Measurements from ENCODE around the gene FOXP1. TPM values are rescaled to one million over a fixed set of nuclear protein-coding genes. Genes with fewer than 3 reads are reported as not detected.
A peak's percentile ranks its signal among the peaks of the same experiment; 100 is the strongest.

FOXP1 gene
- total RNA-seq = 74.2 TPM
- long read RNA-seq, transcript FOXP1-259 (21 exons, 3,103 nt) = minor isoform, 12 of 100 reads
- long read RNA-seq, transcript FOXP1-214 (21 exons, 3,771 nt) = minor isoform, 5 of 100 reads
- long read RNA-seq, transcript FOXP1-265 (16 exons, 2,405 nt) = minor isoform, 7 of 100 reads
- long read RNA-seq, transcript FOXP1-273 (15 exons, 1,948 nt) = major isoform, 16 of 100 reads
- long read RNA-seq, partial matches to known transcripts = 16 of 100 reads
- long read RNA-seq, other reads (novel, unspliced or antisense) = 33 of 100 reads

GRCh38 chr3:71583566-71584393, at the start of gene FOXP1:
Gene FOXP1 (minus strand): TSS chr3:71583728. CDS start chr3:71198381, 385,347 bp downstream.
- DNase-seq (ENCODE audit: low spot score) = peak; percentile 93

- DNase-seq (ENCODE audit: low spot score) = no peak
Observed at GRCh38 chr3:71629711-71630110, 46.2 kb upstream of the FOXP1 start.

DNA sequence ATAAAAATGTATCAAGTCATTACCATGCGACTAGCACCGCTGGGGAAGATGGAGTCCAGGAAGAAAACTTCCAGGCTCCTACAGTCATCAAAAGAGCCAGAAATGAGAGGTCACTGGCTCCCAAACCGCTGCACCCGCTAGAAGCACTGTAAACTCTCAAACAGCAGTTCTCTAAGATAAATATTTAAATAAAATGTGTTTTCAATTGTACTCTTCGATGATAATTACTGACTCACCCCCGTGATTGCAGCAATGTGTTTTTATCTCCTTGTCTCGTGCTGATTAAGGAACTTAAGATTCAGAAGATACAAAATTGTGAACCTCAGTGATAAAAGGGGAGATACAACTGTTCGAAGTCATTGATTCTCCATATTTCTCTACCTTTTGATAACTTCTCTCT, 45.8 kb upstream of the FOXP1 start:
- DNase-seq (ENCODE audit: low spot score) = no peak

GRCh38 chr3:71628522-71628921, 45.0 kb upstream of the FOXP1 start:
- no peak for DNase-seq (ENCODE audit: low spot score)

DNA sequence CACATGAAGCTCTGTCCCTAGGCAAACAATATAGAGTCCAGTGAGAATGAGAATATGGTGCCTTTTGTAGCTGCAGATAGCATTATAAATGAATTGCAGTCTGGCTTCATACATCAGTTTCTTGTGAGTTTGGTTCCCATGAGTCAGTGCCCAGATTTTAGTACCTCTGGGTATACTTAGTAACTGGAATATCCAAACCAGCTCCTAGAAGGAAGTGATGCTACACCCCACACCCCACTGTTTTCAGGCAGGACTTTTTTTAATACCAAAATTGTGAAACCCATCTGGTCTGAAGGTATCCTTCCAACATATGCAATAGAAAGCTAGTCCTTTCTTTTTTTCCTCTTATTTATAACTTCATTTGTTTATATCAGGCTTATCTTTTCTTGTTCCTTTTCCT, 42.1 kb upstream of the FOXP1 start:
- DNase-seq (ENCODE audit: low spot score) = no peak

DNA sequence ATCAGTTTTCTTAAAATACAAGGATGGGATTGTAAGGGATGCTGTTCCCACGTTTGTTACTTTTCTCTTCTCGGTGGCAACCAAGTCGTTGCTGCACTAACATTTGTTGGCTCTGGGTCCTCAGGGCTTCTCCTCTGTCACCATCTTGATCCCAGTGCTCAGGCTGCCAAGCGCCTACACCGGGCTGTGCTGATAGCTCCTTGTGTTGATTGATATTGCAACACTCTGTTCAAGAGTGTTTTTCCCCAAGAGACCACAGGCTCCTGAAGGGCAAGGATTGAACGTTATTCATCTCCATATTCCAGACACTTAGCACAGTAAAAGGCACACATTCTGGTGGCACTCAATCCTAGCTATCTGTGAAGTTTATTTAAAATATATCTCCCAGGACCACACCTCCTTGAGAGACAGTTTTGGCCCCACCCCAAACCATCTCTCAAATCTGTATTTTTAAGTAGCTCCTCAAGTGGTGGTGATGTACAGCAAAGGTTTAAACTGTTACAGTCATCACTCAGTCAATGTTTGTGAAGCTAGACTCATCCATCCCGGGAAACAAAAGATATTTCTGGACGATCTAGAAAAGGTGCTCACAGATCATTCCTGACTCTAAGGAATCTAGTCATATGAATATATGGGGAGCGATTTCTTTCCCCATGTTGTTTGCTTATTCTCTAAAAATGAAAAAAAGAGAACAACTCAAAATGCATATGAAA, 38.5 kb upstream of the FOXP1 start:
- DNase-seq (ENCODE audit: low spot score) = no peak

- DNase-seq (ENCODE audit: low spot score) = no peak
Observed at GRCh38 chr3:71618538-71618937, 35.0 kb upstream of the FOXP1 start.

- DNase-seq (ENCODE audit: low spot score) = no peak
Observed at GRCh38 chr3:71616571-71617021, 33.1 kb upstream of the FOXP1 start.

GRCh38 chr3:71614869-71615268, 31.3 kb upstream of the FOXP1 start:
- no peak for DNase-seq (ENCODE audit: low spot score)

GRCh38 chr3:71614426-71614825, 30.9 kb upstream of the FOXP1 start:
- no peak for DNase-seq (ENCODE audit: low spot score)

- no peak for DNase-seq (ENCODE audit: low spot score)
Observed at GRCh38 chr3:71611099-71611498, 27.6 kb upstream of the FOXP1 start.

GRCh38 chr3:71607364-71607763, 23.8 kb upstream of the FOXP1 start:
- DNase-seq (ENCODE audit: low spot score) = no peak

- DNase-seq (ENCODE audit: low spot score) = no peak
Observed at GRCh38 chr3:71606582-71606981, 23.1 kb upstream of the FOXP1 start.

DNA sequence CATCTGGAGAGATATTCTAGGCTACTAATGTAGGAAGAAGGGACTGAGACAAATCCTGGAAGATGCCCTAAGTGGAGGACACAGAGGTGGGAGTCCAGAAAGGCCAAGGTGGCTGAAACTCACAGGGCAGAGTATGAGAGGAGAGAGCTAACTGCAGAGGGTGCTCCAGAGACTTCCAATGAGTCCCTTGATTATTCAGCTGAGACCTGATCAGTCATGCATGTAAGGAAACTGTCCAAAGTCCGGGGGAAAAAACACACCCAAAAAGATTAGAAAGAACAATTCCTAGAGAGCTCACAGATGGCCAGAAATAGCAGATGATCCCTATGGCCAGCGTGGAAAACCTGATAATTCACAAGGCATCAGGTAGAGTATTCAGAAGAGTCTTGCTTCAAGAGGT, 18.7 kb upstream of the FOXP1 start:
- DNase-seq (ENCODE audit: low spot score) = no peak

DNA sequence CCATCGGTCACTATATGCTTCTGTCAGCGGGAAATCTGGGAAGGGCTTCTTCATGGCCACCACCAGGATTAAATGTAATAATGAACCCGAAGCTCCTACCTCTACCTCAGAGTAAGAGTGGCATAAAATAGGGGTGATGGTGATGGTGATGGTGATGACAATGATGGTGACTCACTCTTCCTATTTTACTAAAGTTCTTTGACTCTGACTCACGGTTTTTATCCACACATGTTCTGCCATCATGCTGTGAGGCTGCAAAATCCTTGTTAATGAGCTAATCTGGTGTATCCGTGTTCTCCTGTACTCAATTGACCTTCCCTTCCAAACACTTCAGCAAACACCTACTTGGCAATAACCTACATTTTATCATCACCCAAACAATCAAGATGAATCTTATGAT, 18.3 kb upstream of the FOXP1 start:
- DNase-seq (ENCODE audit: low spot score) = no peak

DNA sequence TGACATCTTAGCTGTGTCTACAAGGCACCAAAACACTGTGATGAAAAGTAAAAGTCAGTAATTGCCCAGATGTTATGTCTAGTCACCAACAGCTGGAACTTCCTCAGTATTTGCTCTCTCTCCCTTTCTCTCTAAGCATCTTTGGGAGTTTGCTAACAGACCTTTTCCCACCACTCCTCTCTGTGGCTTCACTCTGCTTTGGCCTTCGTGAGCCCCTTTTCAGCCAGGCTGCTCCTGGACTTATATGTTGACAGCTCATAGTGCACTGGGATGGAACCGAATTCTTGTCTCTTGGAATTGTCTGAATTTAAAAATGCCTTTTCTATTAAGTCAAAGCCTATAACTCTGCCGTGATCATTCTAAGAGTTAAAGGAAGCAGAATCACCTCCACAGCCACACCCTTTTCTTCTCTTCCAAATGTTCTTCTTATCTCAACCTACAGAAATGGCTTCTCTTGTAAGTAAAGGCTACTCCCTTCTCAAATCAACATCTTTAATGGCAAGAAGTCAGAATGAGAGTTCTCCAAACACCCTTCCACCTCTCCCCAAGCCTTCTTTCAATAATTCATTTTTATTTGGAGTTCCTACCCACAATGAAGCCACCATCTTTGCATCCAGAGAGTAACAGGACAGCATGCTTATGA, 17.2 kb upstream of the FOXP1 start:
- no peak for DNase-seq (ENCODE audit: low spot score)

DNA sequence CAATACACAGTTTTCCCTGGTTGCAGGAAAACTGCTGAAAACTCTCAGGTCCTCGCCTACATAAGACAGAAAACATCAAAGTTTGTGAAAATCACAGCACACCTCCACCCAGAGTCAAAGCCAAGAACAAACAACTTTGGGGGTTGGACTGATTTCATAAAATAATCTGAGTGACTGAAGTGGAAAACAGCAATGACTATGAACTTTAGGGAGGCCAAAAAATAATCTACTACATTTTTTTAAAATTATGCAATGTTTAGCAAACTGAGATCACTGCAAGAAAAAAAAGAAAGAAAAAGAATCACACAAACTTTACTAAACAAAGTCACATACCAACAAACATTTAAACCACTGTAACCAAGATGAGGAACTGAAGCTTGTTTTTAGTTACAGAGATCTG, 15.9 kb upstream of the FOXP1 start:
- no peak for DNase-seq (ENCODE audit: low spot score)

DNA sequence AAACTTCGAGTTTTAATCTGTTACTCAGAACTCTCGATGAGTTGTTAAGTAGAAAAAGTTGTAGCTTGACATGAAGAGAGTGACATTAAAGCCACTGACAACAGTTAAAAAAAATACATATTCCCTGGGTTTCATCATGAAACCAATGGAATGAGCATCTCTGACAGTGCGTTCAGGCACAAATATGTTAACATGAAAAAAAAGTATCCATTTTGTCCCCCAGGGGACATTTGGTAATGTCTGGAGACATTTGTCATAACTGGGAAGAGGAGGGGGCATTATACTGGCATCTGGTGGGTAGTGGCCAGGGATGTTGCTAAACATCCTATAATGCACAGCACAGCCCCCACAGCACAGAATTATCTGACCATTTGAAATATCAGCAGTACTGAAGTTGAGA, 14.8 kb upstream of the FOXP1 start:
- DNase-seq (ENCODE audit: low spot score) = no peak

GRCh38 chr3:71597286-71597685, 13.8 kb upstream of the FOXP1 start:
- DNase-seq (ENCODE audit: low spot score) = no peak

DNA sequence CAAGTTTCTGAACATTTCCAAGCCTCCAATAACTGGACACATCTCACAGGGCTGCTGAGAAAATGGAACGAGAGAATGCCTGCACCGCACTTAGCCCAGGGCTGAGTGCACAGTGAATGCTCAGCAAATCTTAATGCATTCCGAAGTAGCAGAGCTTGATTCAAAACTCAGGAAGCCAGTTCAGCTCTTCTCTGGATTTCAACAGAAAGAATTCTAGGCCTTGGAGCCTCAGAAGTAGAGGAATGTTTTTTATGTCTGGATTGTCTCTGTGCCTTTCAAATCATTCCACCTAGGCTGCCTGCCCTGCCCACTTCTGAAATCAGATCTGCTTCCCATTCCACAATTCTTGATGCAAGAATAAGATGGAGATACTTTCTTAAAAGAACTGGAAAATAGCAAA, 9.6 kb upstream of the FOXP1 start:
- DNase-seq (ENCODE audit: low spot score) = no peak

GRCh38 chr3:71591101-71591500, 7.6 kb upstream of the FOXP1 start:
- DNase-seq (ENCODE audit: low spot score) = no peak

DNA sequence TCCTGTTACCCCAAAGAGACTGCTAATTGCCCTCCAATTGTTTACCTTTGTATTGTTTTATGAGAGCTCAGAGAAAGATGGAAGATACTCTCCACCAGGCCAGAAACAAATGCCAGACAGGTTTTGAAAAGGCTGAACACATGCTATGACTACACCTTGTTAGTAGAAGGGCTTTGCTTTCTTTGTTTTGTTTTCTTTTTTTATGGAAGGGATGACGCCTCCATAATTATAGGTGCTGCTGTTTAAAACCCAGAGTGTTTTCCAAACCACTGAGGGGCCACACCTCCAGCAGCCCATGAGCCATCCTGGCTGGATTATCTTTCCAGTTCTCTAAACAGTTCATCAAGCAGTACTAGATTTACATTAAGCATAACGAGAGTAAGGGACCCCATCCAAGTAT, 5.6 kb upstream of the FOXP1 start:
- DNase-seq (ENCODE audit: low spot score) = no peak

Data from mesenteric fat pad (tissue), 1 donor.